ENCODE measurements around the gene REM2. TPM values are rescaled to one million over a fixed set of nuclear protein-coding genes. Genes with fewer than 3 reads are reported as not detected.

The REM2 gene
- total RNA-seq, 4 donors from 2014 or later, result 1.1 TPM; not detected in 3

GRCh38 chr14:22866874-22867273 is 16.1 kb upstream of the REM2 start:
- intact Hi-C loops (cut with DNase I; ENCODE audit: low total_unique reads) (no loop called here), in situ Hi-C loops (cut with MboI; ENCODE audit: low sequenced_read_pairs in 4 of 4) (loop anchor here in 3 of 4 donors (25.0 kb wide), 2 partner anchors 305 to 480 kb away; no protein-coding TSS in a partner anchor)
- Histone ChIP-seq H3K27me3 (no peaks in the 10 kb centered on the region), H3K4me1 (peaks cover 8 to 12% of the 10 kb centered on the region in 2 donors), H3K4me3 (no peak overlapping the region), H3K27ac (no peak overlapping the region), H3K36me3 (no peaks in the 10 kb centered on the region), H3K9me3 (no peaks in the 10 kb centered on the region)
- ATAC-seq, result no peak
- TF ChIP-seq POLR2A (IDR thresholded peaks at IDR 0.05) (no peak), CTCF (IDR thresholded peaks at IDR 0.05 in 4 of 5, conservative IDR thresholded peaks at IDR 0.05 in 1 of 5) (no peak)
- DNase-seq, result no peak

GRCh38 chr14:22870811-22871223 is 12.2 kb upstream of the REM2 start:
- ATAC-seq, result peak; percentile 48 to 55
- Histone ChIP-seq H3K9me3 (no peaks in the 10 kb centered on the region), H3K36me3 (peaks cover 0 to 28% of the 10 kb centered on the region in 2 donors), H3K27ac (peak overlapping the region; percentile 98 to 100 (median 99)), H3K27me3 (no peaks in the 10 kb centered on the region), H3K4me3 (peak overlapping the region; percentile 89 to 100 (median 96)), H3K4me1 (peaks cover 16 to 22% of the 10 kb centered on the region in 2 donors)
- DNase-seq, result no peak
- TF ChIP-seq POLR2A (IDR thresholded peaks at IDR 0.05) (no peak), CTCF (IDR thresholded peaks at IDR 0.05 in 4 of 5, conservative IDR thresholded peaks at IDR 0.05 in 1 of 5) (no peak)
- intact Hi-C loops (cut with DNase I; ENCODE audit: low total_unique reads) (loop anchor here (1.0 to 5.0 kb wide), 5 partner anchors 18 to 272 kb away; partner anchors contain the start of genes ABHD4, MRPL52, PRMT5 and RBM23), in situ Hi-C loops (cut with MboI; ENCODE audit: low sequenced_read_pairs in 4 of 4) (loop anchor here in 3 of 4 donors (25.0 kb wide), 2 partner anchors 309 to 484 kb away; no protein-coding TSS in a partner anchor)

- intact Hi-C loops (cut with DNase I; ENCODE audit: low total_unique reads), result loop anchor here (1.0 to 5.0 kb wide), 7 partner anchors 19 to 273 kb away; partner anchors contain the start of genes ABHD4, HAUS4, MRPL52 and PRMT5
Observed at GRCh38 chr14:22871224-22872032, 11.6 kb upstream of the REM2 start, which contains the start of gene LRP10. TSS of gene LRP10 (plus strand) at chr14:22871740. CDS start at chr14:22872304, 564 bp downstream.

More at GRCh38 chr14:22871224-22872032, 11.6 kb upstream of the REM2 start, which contains the start of gene LRP10:
- ATAC-seq (peak; percentile 86 to 91), DNase-seq (peak; percentile 91 to 93)
- Histone ChIP-seq H3K36me3 (peaks cover 0 to 34% of the 10 kb centered on the region in 2 donors), H3K4me3 (peak within 1 kb of the TSS; percentile 89 to 100 (median 96)), H3K4me1 (peaks cover 16 to 22% of the 10 kb centered on the region in 2 donors), H3K27me3 (no peaks in the 10 kb centered on the region), H3K9me3 (no peaks in the 10 kb centered on the region), H3K27ac (peak within 1 kb of the TSS; percentile 98 to 100 (median 99))
- in situ Hi-C loops (cut with MboI; ENCODE audit: low sequenced_read_pairs in 4 of 4), result loop anchor here in 3 of 4 donors (25.0 kb wide), 2 partner anchors 309 to 484 kb away; no protein-coding TSS in a partner anchor
- TF ChIP-seq POLR2A (IDR thresholded peaks at IDR 0.05) (peak; percentile 88 to 91), CTCF (IDR thresholded peaks at IDR 0.05 in 4 of 5, conservative IDR thresholded peaks at IDR 0.05 in 1 of 5) (peak in 1 of 5 experiments; percentile 13)
